SK-N-SH treated with all-trans-retinoic acid at 6 μM for 48 hours (cell line): ENCODE measurements around the gene PTPRD.

Experiments
- ATAC-seq: fragments of 200-7000 bp; cut with Tn5 transposase; 3 replicates; pipeline ENCODE4 v1.9.1; 2020; ENCODE audit warnings: mild to moderate bottlenecking, moderate library complexity
- ARNTL ChIP-seq: fragments of 450-650 bp; formaldehyde crosslinking; IDR thresholded peaks from 2 replicates; pipeline ENCODE4 v1.5.0; 2020; ENCODE audit warnings: low read depth, mild to moderate bottlenecking, moderate library complexity, borderline replicate concordance
- BACH2 ChIP-seq: fragments of 250-450 bp; sonication (Bioruptor Pico); IDR thresholded peaks from 2 replicates; pipeline ENCODE4 v1.9.0; 2021; ENCODE audit warnings: mild to moderate bottlenecking, borderline replicate concordance
- CSDC2 ChIP-seq: fragments of 250-450 bp; sonication (Bioruptor Pico); IDR thresholded peaks from 2 replicates; pipeline ENCODE4 v1.5.0; 2020; ENCODE audit warnings: mild to moderate bottlenecking, moderate library complexity
- ESRRG ChIP-seq: fragments of 250-450 bp; sonication (Bioruptor Pico); IDR thresholded peaks from 2 replicates; pipeline ENCODE4 v1.6.1; 2021; ENCODE audit warnings: mild to moderate bottlenecking
- GLIS3 ChIP-seq: fragments of 250-450 bp; sonication (Bioruptor Pico); IDR thresholded peaks from 2 replicates; pipeline ENCODE4 v1.5.0; 2020; ENCODE audit warnings: mild to moderate bottlenecking, moderate library complexity
- ISL1 ChIP-seq: fragments of 250-450 bp; sonication (Bioruptor Pico); IDR thresholded peaks from 2 replicates; pipeline ENCODE4 v2.1.2; 2022; ENCODE audit warnings: mild to moderate bottlenecking, moderate library complexity
- OSR1 ChIP-seq: fragments of 250-450 bp; sonication (Bioruptor Pico); IDR thresholded peaks from 2 replicates; pipeline ENCODE4 v1.8.0; 2022; ENCODE audit warnings: moderate library complexity, mild to moderate bottlenecking, inconsistent platforms
- PPARA ChIP-seq: fragments of 250-450 bp; sonication (Bioruptor Pico); IDR thresholded peaks from 2 replicates; pipeline ENCODE4 v1.5.0; 2020; ENCODE audit warnings: mild to moderate bottlenecking, borderline replicate concordance
- SNAI2 ChIP-seq: fragments of 250-450 bp; sonication (Bioruptor Pico); IDR thresholded peaks from 2 replicates; pipeline ENCODE4 v1.5.0; 2020; ENCODE audit warnings: mild to moderate bottlenecking, moderate library complexity
- TCF4 ChIP-seq: fragments of 250-450 bp; sonication (Bioruptor Pico); IDR thresholded peaks from 2 replicates; pipeline ENCODE4 v1.8.0; 2021; ENCODE audit warnings: mild to moderate bottlenecking, moderate library complexity, borderline replicate concordance
- TOX ChIP-seq: fragments of 250-450 bp; sonication (Bioruptor Pico); IDR thresholded peaks from 2 replicates; pipeline ENCODE4 v1.8.0; 2021; ENCODE audit warnings: mild to moderate bottlenecking, moderate library complexity, borderline replicate concordance
- ZC3H10 ChIP-seq: fragments of 250-450 bp; sonication (Bioruptor Pico); IDR thresholded peaks from 2 replicates; pipeline ENCODE4 v1.5.1; 2021; ENCODE audit warnings: mild to moderate bottlenecking, moderate library complexity
- ZNF565 ChIP-seq: fragments of 450-650 bp; formaldehyde crosslinking; conservative IDR thresholded peaks from 2 replicates; pipeline ENCODE4 v1.5.0; 2020; ENCODE audit warnings: low read depth, mild to moderate bottlenecking, moderate library complexity
- ZNF70 ChIP-seq: fragments of 450-650 bp; formaldehyde crosslinking; IDR thresholded peaks from 2 replicates; pipeline ENCODE4 v1.5.0; 2020; ENCODE audit warnings: mild to moderate bottlenecking, moderate library complexity
- ZNF8 ChIP-seq: fragments of 450-650 bp; formaldehyde crosslinking; IDR thresholded peaks from 2 replicates; pipeline ENCODE4 v1.5.0; 2020; ENCODE audit warnings: mild to moderate bottlenecking, moderate library complexity
- TF ChIP-seq, protein P1 (sequence below): fragments of 250-450 bp; sonication (Bioruptor Pico); IDR thresholded peaks from 2 replicates; pipeline ENCODE4 v1.5.0; 2020; ENCODE audit warnings: mild to moderate bottlenecking, moderate library complexity
- TF ChIP-seq, protein P2 (sequence below): fragments of 250-450 bp; sonication (Bioruptor Pico); IDR thresholded peaks from 2 replicates; pipeline ENCODE4 v1.8.0; 2021; ENCODE audit warnings: low read depth, mild to moderate bottlenecking, moderate library complexity, borderline replicate concordance
- TF ChIP-seq, protein P3 (sequence below): fragments of 250-450 bp; sonication (Bioruptor Pico); IDR thresholded peaks from 2 replicates; pipeline ENCODE4 v1.8.0; 2020; ENCODE audit warnings: mild to moderate bottlenecking, moderate library complexity, borderline replicate concordance
- TF ChIP-seq, protein P4 (sequence below): fragments of 250-450 bp; sonication (Bioruptor Pico); IDR thresholded peaks from 2 replicates; pipeline ENCODE4 v1.5.1; 2021; ENCODE audit warnings: mild to moderate bottlenecking, moderate library complexity

PTPRD gene

DNA sequence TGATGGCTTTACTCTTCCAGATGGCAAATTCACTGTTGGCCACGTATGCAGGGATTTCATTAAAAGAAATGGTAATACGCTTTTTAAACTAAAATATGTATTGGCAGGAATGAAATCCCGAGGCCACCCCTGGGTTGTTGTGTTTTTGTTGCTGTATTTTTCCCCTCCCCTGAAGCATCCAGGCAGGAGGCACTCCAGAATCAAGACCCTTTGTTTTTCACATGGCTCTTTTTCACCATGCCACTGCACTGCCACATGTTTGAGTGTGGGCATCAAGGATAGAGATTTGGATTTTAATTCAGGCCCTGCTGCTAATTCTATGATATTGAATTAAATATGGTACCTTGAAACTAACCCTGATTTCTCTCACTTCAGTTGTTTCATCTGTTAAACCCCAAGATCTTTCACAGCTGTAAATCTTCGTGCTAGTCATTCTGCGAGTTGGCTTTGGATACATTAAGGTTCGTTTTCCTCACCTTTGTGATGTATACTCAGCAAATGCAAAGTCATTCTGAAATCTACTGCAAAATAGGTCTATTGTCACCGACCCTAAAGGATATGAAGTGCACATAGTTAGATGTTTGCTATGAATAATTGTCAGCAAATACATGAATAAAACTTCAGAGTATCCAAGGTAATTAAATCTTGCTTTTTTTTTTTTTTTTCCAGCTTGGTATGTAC is 533.4 kb downstream of the PTPRD start (continued):
- TF ChIP-seq, protein P1, sequence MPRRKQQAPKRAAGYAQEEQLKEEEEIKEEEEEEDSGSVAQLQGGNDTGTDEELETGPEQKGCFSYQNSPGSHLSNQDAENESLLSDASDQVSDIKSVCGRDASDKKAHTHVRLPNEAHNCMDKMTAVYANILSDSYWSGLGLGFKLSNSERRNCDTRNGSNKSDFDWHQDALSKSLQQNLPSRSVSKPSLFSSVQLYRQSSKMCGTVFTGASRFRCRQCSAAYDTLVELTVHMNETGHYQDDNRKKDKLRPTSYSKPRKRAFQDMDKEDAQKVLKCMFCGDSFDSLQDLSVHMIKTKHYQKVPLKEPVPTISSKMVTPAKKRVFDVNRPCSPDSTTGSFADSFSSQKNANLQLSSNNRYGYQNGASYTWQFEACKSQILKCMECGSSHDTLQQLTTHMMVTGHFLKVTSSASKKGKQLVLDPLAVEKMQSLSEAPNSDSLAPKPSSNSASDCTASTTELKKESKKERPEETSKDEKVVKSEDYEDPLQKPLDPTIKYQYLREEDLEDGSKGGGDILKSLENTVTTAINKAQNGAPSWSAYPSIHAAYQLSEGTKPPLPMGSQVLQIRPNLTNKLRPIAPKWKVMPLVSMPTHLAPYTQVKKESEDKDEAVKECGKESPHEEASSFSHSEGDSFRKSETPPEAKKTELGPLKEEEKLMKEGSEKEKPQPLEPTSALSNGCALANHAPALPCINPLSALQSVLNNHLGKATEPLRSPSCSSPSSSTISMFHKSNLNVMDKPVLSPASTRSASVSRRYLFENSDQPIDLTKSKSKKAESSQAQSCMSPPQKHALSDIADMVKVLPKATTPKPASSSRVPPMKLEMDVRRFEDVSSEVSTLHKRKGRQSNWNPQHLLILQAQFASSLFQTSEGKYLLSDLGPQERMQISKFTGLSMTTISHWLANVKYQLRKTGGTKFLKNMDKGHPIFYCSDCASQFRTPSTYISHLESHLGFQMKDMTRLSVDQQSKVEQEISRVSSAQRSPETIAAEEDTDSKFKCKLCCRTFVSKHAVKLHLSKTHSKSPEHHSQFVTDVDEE: no peak
- no peak for TF ChIP-seq ESRRG (CRISPR knock-in tag)
- no peak for TF ChIP-seq ZNF565 (CRISPR knock-in tag)
- TF ChIP-seq ARNTL (CRISPR knock-in tag): no peak
- TF ChIP-seq ZNF70 (CRISPR knock-in tag): no peak
- no peak for TF ChIP-seq ZC3H10 (CRISPR knock-in tag)
- TF ChIP-seq BACH2 (CRISPR knock-in tag): no peak

DNA sequence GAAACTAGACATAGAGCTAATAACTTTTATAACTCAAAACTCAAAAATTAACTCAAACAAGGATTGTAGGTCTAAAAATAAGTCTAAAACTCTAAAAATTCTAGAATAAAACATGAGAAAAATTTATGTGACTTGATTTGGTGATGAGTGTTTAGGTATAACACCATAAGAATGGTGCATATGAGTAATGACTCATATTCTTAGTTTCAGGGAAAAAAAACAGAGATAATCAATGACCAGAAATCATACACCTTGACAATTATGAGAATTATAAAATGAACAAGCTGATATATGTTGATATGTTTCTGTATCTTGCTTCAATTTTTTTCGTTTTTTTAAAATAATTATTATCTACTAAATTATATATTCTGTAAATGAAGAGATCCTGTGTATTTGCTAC is 541.2 kb downstream of the PTPRD start:
- no peak for ATAC-seq
- TF ChIP-seq, protein P2, sequence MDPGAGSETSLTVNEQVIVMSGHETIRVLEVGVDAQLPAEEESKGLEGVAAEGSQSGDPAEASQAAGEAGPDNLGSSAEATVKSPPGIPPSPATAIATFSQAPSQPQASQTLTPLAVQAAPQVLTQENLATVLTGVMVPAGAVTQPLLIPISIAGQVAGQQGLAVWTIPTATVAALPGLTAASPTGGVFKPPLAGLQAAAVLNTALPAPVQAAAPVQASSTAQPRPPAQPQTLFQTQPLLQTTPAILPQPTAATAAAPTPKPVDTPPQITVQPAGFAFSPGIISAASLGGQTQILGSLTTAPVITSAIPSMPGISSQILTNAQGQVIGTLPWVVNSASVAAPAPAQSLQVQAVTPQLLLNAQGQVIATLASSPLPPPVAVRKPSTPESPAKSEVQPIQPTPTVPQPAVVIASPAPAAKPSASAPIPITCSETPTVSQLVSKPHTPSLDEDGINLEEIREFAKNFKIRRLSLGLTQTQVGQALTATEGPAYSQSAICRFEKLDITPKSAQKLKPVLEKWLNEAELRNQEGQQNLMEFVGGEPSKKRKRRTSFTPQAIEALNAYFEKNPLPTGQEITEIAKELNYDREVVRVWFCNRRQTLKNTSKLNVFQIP (CRISPR knock-in tag): no peak
- TF ChIP-seq GLIS3 (CRISPR knock-in tag) (no peak), ESRRG (CRISPR knock-in tag) (no peak), TOX (CRISPR knock-in tag) (no peak), PPARA (no peak), SNAI2 (CRISPR knock-in tag) (no peak), ZNF565 (CRISPR knock-in tag) (no peak), ZNF8 (CRISPR knock-in tag) (no peak), ARNTL (CRISPR knock-in tag) (no peak)
- TF ChIP-seq, protein P3, sequence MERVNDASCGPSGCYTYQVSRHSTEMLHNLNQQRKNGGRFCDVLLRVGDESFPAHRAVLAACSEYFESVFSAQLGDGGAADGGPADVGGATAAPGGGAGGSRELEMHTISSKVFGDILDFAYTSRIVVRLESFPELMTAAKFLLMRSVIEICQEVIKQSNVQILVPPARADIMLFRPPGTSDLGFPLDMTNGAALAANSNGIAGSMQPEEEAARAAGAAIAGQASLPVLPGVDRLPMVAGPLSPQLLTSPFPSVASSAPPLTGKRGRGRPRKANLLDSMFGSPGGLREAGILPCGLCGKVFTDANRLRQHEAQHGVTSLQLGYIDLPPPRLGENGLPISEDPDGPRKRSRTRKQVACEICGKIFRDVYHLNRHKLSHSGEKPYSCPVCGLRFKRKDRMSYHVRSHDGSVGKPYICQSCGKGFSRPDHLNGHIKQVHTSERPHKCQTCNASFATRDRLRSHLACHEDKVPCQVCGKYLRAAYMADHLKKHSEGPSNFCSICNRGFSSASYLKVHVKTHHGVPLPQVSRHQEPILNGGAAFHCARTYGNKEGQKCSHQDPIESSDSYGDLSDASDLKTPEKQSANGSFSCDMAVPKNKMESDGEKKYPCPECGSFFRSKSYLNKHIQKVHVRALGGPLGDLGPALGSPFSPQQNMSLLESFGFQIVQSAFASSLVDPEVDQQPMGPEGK: no peak
- TF ChIP-seq, protein P4, sequence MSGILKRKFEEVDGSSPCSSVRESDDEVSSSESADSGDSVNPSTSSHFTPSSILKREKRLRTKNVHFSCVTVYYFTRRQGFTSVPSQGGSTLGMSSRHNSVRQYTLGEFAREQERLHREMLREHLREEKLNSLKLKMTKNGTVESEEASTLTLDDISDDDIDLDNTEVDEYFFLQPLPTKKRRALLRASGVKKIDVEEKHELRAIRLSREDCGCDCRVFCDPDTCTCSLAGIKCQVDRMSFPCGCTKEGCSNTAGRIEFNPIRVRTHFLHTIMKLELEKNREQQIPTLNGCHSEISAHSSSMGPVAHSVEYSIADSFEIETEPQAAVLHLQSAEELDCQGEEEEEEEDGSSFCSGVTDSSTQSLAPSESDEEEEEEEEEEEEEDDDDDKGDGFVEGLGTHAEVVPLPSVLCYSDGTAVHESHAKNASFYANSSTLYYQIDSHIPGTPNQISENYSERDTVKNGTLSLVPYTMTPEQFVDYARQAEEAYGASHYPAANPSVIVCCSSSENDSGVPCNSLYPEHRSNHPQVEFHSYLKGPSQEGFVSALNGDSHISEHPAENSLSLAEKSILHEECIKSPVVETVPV: no peak
- TF ChIP-seq, protein P1: no peak
- TF ChIP-seq, all 23 proteins: peak for 0

GRCh38 chr9:10062629-10063395 is 550.0 kb downstream of the PTPRD start:
- no peak for ATAC-seq
- TF ChIP-seq TCF4 (CRISPR knock-in tag): no peak
- TF ChIP-seq ESRRG (CRISPR knock-in tag): no peak
- no peak for TF ChIP-seq ISL1 (CRISPR knock-in tag)
- TF ChIP-seq OSR1 (CRISPR knock-in tag): no peak
- TF ChIP-seq, protein P3: no peak
- TF ChIP-seq ZC3H10 (CRISPR knock-in tag): no peak
- no peak for TF ChIP-seq CSDC2 (CRISPR knock-in tag)
- TF ChIP-seq, protein P1: no peak
- no peak for TF ChIP-seq TOX (CRISPR knock-in tag)
- TF ChIP-seq GLIS3 (CRISPR knock-in tag): no peak
- no peak for TF ChIP-seq SNAI2 (CRISPR knock-in tag)
- no peak for TF ChIP-seq ZNF70 (CRISPR knock-in tag)
